Fibroblast of lung (primary cell): ENCODE data around the gene VWA3B. TPM values are rescaled to one million over a fixed set of nuclear protein-coding genes. Genes with fewer than 3 reads are reported as not detected.

Experiments
- DNase-seq, 2 donors: peaks; one replicate each; pipeline versions ENCODE4 v3.0.0 to v3.0.0-alpha.2; 2010; ENCODE audit warnings: low read depth in 2 of 2
- H2AFZ ChIP-seq: 2 replicates; pipeline ENCODE4 v1.5.1; 2012; ENCODE audit warnings: low read length, control low read depth, inconsistent platforms
- H3K27ac ChIP-seq: 2 replicates; pipeline ENCODE4 v1.5.1; 2011; ENCODE audit warnings: low read length, control low read depth; ENCODE audit not compliant: insufficient read depth
- H3K27me3 ChIP-seq: 2 replicates; pipeline ENCODE4 v1.5.1; 2011; ENCODE audit warnings: mild to moderate bottlenecking, low read length; ENCODE audit not compliant: control insufficient read depth, insufficient read depth
- H3K36me3 ChIP-seq: 2 replicates; pipeline ENCODE4 v1.5.1; 2011; ENCODE audit warnings: low read length; ENCODE audit not compliant: control insufficient read depth, insufficient read depth
- H3K4me1 ChIP-seq: 2 replicates; pipeline ENCODE4 v1.5.1; 2011; ENCODE audit warnings: low read length; ENCODE audit not compliant: control insufficient read depth, insufficient read depth; ENCODE audit errors: extremely low read depth
- H3K4me2 ChIP-seq: 2 replicates; pipeline ENCODE4 v1.5.1; 2011; ENCODE audit warnings: low read length, control low read depth; ENCODE audit not compliant: insufficient read depth; ENCODE audit errors: extremely low read depth
- H3K4me3 ChIP-seq, 4 experiments: fragments of 200-600 bp in 1 of 4; sonication (generic) in 1 of 4; replicated peaks in 1 of 4; 2 replicates each; pipeline ENCODE4 v1.5.1; 2011 to 2016; ENCODE audit warnings: low read length in 4 of 4, low read depth in 3 of 4, mild to moderate bottlenecking in 3 of 4, control low read depth in 2 of 4, inconsistent platforms in 1 of 4, mixed read lengths in 1 of 4; ENCODE audit not compliant: insufficient read depth in 1 of 4; ENCODE audit errors: control extremely low read depth in 1 of 4
- H3K79me2 ChIP-seq: 2 replicates; pipeline ENCODE4 v1.5.1; 2012; ENCODE audit warnings: mild to moderate bottlenecking, low read length, inconsistent platforms; ENCODE audit not compliant: control insufficient read depth, insufficient read depth
- H3K9ac ChIP-seq: 2 replicates; pipeline ENCODE4 v1.5.1; 2011; ENCODE audit warnings: mild to moderate bottlenecking, low read length, control low read depth; ENCODE audit not compliant: insufficient read depth
- H3K9me3 ChIP-seq: 2 replicates; pipeline ENCODE4 v1.5.1; 2012; ENCODE audit warnings: low read depth, low read length; ENCODE audit not compliant: control insufficient read depth, insufficient read depth
- H4K20me1 ChIP-seq: 2 replicates; pipeline ENCODE4 v1.5.1; 2011; ENCODE audit warnings: low read length; ENCODE audit not compliant: control insufficient read depth, insufficient read depth; ENCODE audit errors: extremely low read depth
- CTCF ChIP-seq, 2 donors: IDR thresholded peaks in 1 of 2; conservative IDR thresholded peaks in 1 of 2; 1 replicate in 1 of 2; 2 replicates in 1 of 2; pipeline ENCODE4 v1.5.1; 2011 to 2012; ENCODE audit warnings: low read length in 2 of 2, control low read depth in 1 of 2, inconsistent platforms in 1 of 2, low read depth in 1 of 2, mild to moderate bottlenecking in 1 of 2
- EZH2 ChIP-seq: IDR thresholded peaks from 2 replicates; pipeline ENCODE4 v1.5.1; 2012; ENCODE audit warnings: low read length, control low read depth, mild to moderate bottlenecking; ENCODE audit errors: missing control alignments
- polyA plus RNA-seq, 2 donors: library from polyadenylated mRNA; depleted of rRNA in 1 of 2; stranded (reverse) in 1 of 2; unstranded in 1 of 2; fragments of >200 nt; gene quantifications; 2 replicates each; pipeline ENCODE4 v1.2.1, GENCODE V29; 2011 to 2012; ENCODE audit warnings: missing spikeins in 1 of 2
- total RNA-seq: library from RNA; depleted of rRNA; stranded (reverse); fragments of >200 nt; gene quantifications from 2 replicates; pipeline ENCODE4 v1.2.1, GENCODE V29; 2014

Gene VWA3B
- total and polyA plus RNA-seq, 2 donors (not counting 1 experiment from before 2014, with no cell fraction given): 0.17 TPM; not detected in 1

GRCh38 chr2:98172951-98173350 is 86.0 kb downstream of the VWA3B start:
- peaks cover 6% of the 10 kb centered on the region for H3K27me3 ChIP-seq

GRCh38 chr2:98175811-98176210 is 88.8 kb downstream of the VWA3B start:
- Histone ChIP-seq H3K79me2 (no peaks in the 10 kb centered on the region), H2AFZ (no peak overlapping the region), H3K27me3 (peaks cover 6% of the 10 kb centered on the region), H3K9ac (no peak overlapping the region), H3K36me3 (no peaks in the 10 kb centered on the region), H3K4me3 (no peak overlapping the region), H3K9me3 (no peaks in the 10 kb centered on the region), H4K20me1 (no peaks in the 10 kb centered on the region), H3K27ac (no peak overlapping the region), H3K4me1 (no peaks in the 10 kb centered on the region), H3K4me2 (no peak overlapping the region)
- no peak for DNase-seq
- TF ChIP-seq CTCF (conservative IDR thresholded peaks at IDR 0.05 in 1 of 2, IDR thresholded peaks at IDR 0.05 in 1 of 2; ENCODE audit: low read depth in 1 of 2, low read length in 2 of 2) (no peak), EZH2 (no peak)

More at GRCh38 chr2:98172951-98173350, 86.0 kb downstream of the VWA3B start:
- Histone ChIP-seq H4K20me1 (no peaks in the 10 kb centered on the region), H3K9me3 (no peaks in the 10 kb centered on the region), H3K36me3 (no peaks in the 10 kb centered on the region), H2AFZ (no peak overlapping the region), H3K4me3 (no peak overlapping the region), H3K27ac (no peak overlapping the region), H3K4me1 (no peaks in the 10 kb centered on the region), H3K4me2 (no peak overlapping the region), H3K9ac (no peak overlapping the region), H3K79me2 (no peaks in the 10 kb centered on the region)
- DNase-seq: no peak
- TF ChIP-seq EZH2 (no peak), CTCF (conservative IDR thresholded peaks at IDR 0.05 in 1 of 2, IDR thresholded peaks at IDR 0.05 in 1 of 2; ENCODE audit: low read depth in 1 of 2, low read length in 2 of 2) (no peak)

GRCh38 chr2:98177286-98177685 is 90.3 kb downstream of the VWA3B start:
- H4K20me1 ChIP-seq: no peaks in the 10 kb centered on the region
- H3K9ac ChIP-seq: no peak overlapping the region
- H3K4me1 ChIP-seq: no peaks in the 10 kb centered on the region
- no peaks in the 10 kb centered on the region for H3K9me3 ChIP-seq
- DNase-seq: no peak
- TF ChIP-seq EZH2 (no peak), CTCF (conservative IDR thresholded peaks at IDR 0.05 in 1 of 2, IDR thresholded peaks at IDR 0.05 in 1 of 2; ENCODE audit: low read depth in 1 of 2, low read length in 2 of 2) (no peak)
- H3K4me2 ChIP-seq: no peak overlapping the region
- H3K79me2 ChIP-seq: no peaks in the 10 kb centered on the region
- no peak overlapping the region for H3K27ac ChIP-seq
- H3K36me3 ChIP-seq: no peaks in the 10 kb centered on the region
- peaks cover 4% of the 10 kb centered on the region for H3K27me3 ChIP-seq
- H3K4me3 ChIP-seq: no peak overlapping the region
- H2AFZ ChIP-seq: no peak overlapping the region
